Choroid plexus epithelial cell (primary cell): ENCODE results near the gene TEAD1.

Experiments used
- DNase-seq: peaks from one replicate; pipeline ENCODE4 v3.0.0-alpha.2; 2010; ENCODE audit warnings: low read depth
- H3K4me3 ChIP-seq: 2 replicates; pipeline ENCODE4 v1.5.1; 2011; ENCODE audit warnings: low read depth, mild to moderate bottlenecking, control low read depth, low read length, moderate library complexity
- TF ChIP-seq, protein P1 (sequence below): conservative IDR thresholded peaks from 2 replicates; pipeline ENCODE4 v1.5.1; 2011; ENCODE audit warnings: low read depth, mild to moderate bottlenecking, control low read depth, inconsistent platforms, low read length, moderate library complexity

The TEAD1 gene

DNA sequence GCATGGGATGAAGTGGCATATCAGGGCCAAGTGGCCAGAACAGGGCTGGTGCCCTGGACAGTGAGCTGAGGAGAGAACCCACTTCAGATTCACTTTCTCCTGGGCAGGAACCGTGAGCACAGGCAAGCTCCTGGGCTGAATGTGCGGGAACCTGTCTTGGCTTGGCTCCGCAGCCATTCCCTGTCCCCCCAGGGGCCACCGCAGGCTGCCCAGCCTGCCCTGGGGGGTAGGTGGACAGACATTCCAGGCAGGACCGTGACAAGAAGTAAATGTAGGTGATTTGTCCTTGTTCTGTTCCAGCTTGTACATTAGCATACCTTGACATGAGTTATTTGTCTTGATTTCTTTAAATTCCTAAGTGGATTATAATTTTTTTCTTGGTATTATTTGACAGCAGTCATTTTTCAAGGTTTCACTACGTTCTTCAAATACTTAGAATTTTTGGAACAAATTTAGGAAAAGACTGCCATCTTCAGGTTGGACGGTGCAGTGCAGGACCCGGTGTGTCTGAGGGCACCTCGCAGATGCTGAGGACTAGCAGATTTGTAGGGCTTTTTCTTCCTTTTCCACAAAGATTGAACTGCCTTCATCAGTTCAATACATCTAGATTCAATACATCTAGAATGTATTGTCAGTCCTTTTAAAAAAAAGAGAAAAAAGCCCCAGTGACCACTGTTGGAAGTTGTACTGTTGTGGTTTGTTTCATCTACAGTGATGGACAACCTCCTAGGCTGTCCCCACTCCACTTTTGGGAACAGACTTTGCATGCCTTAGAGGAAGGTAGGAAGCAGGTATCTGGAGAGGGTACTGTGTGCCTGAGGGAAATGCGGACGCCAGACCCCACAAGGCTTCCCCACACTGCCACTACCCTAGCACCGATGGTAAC lies 219.8 kb downstream of the TEAD1 start:
- no peak overlapping the region for H3K4me3 ChIP-seq
- peak; percentile 79 for DNase-seq
- TF ChIP-seq, protein P1, sequence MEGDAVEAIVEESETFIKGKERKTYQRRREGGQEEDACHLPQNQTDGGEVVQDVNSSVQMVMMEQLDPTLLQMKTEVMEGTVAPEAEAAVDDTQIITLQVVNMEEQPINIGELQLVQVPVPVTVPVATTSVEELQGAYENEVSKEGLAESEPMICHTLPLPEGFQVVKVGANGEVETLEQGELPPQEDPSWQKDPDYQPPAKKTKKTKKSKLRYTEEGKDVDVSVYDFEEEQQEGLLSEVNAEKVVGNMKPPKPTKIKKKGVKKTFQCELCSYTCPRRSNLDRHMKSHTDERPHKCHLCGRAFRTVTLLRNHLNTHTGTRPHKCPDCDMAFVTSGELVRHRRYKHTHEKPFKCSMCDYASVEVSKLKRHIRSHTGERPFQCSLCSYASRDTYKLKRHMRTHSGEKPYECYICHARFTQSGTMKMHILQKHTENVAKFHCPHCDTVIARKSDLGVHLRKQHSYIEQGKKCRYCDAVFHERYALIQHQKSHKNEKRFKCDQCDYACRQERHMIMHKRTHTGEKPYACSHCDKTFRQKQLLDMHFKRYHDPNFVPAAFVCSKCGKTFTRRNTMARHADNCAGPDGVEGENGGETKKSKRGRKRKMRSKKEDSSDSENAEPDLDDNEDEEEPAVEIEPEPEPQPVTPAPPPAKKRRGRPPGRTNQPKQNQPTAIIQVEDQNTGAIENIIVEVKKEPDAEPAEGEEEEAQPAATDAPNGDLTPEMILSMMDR, result peak; percentile 89

DNA sequence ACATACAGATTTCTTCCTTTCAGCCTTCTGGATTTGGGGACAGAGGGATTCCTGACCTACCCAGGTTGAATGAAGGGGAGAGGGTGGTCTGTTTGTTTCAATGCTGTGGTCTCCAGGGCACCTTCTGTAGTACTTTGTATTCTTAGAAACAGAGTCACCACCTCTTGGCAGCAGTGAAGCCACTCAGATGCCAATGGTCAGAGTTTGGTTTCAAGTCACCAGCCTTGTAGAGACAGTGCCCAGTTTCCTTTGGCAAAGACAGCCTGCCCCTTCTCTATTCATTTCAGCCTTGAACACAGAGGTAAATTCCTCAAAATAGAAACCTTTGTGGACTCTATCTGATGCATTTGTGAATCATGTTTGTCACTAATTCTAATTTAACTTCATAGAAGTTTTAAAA lies 223.2 kb downstream of the TEAD1 start:
- no peak for DNase-seq
- TF ChIP-seq, protein P1, result no peak
- H3K4me3 ChIP-seq, result no peak overlapping the region

DNA sequence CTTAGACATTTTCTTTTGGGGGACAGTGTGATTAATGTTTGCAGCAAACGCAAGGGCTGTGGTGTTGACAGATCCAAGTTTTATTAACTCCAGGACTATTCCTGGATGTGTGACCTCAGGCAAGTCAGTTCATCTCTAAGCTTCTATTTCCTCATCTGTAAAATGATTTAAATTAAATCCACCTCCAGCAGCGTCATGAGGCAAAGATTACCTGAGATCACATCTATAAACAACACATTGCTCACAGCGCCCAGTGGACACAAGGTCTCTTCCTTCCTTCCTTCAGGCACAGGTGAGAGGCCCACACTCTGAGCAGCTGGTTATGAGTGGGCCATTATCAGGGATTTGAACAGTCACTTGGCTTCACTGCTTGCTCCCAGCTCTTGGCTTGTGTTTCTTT lies 223.6 kb downstream of the TEAD1 start:
- no peak for DNase-seq
- TF ChIP-seq, protein P1, result no peak
- H3K4me3 ChIP-seq, result no peak overlapping the region

DNA sequence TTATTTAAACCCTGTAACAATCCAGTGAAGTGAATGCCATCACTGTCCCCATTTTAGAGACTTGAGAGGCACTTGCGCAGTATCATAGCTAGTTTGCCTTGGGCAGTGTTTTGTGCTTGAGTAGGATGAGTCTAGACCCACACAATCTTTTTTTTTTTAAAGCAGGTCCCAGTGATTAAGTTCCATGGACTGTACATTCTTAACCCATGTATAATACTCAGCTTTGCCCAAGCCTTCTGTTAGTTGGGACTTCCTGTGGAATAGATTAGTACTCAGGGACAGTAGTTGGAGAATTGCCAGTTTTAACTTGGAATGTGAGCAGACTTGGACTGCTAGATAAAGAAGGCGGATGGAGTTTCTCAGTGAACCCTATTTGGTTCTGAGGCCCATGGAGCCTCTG lies 226.3 kb downstream of the TEAD1 start:
- no peak overlapping the region for H3K4me3 ChIP-seq
- peak; percentile 90 for DNase-seq
- TF ChIP-seq, protein P1, result no peak

DNA sequence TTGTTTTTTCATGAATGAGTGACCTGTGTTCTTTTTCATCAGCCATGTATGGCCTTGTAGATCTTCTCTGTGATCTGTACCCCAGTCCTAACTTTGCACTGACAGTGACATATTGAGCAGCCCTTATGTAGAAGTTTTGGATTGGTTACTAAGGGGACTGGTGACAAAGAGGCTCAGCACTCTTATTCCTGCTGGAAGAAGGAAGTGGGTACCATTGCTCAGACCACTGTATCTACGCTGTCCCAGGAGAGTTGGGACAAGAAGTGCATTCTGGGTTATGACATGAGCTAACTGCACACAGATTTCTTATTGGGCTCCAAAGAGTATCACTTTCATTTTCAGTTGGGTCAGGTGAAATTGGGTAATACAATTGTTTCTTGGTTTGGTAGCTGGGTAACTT lies 227.1 kb downstream of the TEAD1 start:
- TF ChIP-seq, protein P1, result no peak
- no peak overlapping the region for H3K4me3 ChIP-seq
- DNase-seq, result peak; percentile 53

DNA sequence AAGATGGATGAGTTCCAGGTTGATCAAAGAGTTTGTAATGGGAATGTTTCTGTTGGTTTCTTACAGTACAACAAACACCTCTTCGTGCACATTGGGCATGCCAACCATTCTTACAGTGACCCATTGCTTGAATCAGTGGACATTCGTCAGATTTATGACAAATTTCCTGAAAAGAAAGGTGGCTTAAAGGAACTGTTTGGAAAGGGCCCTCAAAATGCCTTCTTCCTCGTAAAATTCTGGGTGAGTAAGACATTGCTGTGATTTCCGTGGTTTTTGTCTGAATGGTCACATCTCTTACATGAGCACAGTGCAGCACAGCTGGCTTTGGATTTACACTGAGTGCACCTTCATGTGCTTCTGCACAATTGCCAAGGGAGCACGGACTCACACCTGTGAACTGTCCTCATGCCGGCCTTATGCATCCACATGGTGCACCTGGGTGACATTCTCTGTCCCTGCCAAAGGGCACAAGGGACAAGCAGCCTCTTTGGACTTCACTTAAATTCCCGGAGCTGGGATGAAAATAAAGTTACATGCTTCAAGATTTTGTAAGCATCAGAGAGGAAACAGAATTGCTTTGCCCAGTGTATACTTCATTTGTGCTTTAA lies 227.8 kb downstream of the TEAD1 start:
- TF ChIP-seq, protein P1, result no peak
- no peak overlapping the region for H3K4me3 ChIP-seq
- no peak for DNase-seq
